Measurements from ENCODE around the gene ENGASE.

DNA sequence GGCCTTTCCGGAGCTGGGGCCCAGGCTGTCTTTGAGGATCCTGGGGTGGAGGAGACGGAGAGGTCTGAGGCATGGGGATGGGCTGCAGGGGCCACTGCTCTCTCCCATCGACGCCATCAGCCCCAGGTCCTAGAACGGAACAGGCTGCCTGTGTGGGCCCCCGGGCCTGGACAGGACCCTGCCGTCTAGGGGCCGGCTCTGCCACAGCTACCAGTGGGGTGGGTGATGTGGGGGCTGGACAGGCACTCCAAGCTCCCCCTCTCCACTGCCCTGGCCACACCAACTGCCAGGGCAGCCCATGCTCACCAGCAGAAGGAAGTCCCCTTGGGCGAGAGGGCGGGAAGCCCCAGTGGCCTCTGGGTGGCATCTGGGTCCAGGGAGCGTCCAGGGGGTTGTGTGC is 37.8 kb downstream of the ENGASE start:
- TF ChIP-seq, protein P1, sequence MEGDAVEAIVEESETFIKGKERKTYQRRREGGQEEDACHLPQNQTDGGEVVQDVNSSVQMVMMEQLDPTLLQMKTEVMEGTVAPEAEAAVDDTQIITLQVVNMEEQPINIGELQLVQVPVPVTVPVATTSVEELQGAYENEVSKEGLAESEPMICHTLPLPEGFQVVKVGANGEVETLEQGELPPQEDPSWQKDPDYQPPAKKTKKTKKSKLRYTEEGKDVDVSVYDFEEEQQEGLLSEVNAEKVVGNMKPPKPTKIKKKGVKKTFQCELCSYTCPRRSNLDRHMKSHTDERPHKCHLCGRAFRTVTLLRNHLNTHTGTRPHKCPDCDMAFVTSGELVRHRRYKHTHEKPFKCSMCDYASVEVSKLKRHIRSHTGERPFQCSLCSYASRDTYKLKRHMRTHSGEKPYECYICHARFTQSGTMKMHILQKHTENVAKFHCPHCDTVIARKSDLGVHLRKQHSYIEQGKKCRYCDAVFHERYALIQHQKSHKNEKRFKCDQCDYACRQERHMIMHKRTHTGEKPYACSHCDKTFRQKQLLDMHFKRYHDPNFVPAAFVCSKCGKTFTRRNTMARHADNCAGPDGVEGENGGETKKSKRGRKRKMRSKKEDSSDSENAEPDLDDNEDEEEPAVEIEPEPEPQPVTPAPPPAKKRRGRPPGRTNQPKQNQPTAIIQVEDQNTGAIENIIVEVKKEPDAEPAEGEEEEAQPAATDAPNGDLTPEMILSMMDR (conservative IDR thresholded peaks at IDR 0.05; ENCODE audit: low read depth, low read length): no peak
- no peak for TF ChIP-seq EZH2 (IDR thresholded peaks at IDR 0.05; ENCODE audit: low read length, unreplicated experiment)

All from PC-3 (cell line).